Dermis microvascular lymphatic vessel endothelial cell (primary cell): Measurements from ENCODE around the gene MYCN. TPM values are rescaled to one million over a fixed set of nuclear protein-coding genes. Genes with fewer than 3 reads are reported as not detected.
"Not testable (repeated sequence)": the region's sequence is repeated elsewhere in the genome, so short reads cannot be mapped to it uniquely, and the experiment has no call there.

ENCODE experiments used
- DNase-seq, 2 donors: peaks; one replicate each; pipeline versions ENCODE4 v3.0.0 to v3.0.0-alpha.2; 2010; ENCODE audit warnings: low read depth in 2 of 2
- total RNA-seq: library from RNA; depleted of rRNA; stranded (reverse); fragments of >200 nt; gene quantifications from 2 replicates; pipeline ENCODE4 v1.2.1, GENCODE V29; 2014

The MYCN gene
- total RNA-seq, 1 donor from 2014 or later = 3.2 TPM

DNA sequence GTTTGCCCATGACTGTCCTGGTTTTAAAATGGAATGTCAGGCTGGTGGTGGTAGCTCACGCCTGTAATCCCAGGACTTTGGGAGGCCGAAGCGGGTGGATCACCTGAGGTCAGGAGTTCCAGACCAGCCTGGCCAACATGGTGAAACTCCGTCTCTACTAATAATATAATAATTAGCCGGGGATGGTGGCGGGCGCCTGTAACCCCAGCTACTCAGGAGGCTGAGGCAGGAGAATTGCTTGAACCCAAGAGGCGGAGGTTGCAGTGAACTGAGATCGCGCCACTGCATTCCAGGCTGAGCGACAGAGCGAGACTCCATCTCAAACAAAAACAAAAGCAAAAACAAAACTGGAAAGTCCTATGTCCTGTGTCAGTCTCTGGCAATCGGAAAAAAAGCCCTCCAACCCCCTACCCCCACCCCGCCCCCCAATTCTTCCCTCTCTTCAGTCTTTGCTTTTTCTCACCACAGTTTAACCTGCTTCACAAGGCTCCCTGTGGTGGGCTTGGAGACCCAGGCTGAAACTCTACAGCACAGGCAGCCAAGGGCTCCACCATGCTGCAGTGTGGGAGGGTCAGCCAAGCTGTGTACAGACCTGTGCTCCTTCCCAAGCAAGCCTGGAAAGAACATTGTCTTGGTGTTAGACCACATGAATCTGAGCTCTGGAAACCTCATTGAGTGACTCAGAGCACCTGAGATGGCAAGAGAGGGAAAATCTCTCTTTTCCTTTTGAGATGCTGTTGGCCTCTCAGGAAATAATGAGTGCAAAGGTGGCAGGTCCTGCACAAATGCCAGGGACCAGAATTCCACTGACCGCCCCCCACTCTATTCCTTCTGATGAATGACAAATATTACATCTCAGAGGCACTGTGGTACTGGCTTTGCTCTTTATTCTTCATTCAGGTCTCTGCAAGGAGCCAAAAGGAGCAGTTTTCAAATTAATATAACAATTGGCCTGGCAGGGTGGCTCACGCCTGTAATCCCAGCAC lies 16.7 kb downstream of the MYCN start:
- no peak for DNase-seq

DNA sequence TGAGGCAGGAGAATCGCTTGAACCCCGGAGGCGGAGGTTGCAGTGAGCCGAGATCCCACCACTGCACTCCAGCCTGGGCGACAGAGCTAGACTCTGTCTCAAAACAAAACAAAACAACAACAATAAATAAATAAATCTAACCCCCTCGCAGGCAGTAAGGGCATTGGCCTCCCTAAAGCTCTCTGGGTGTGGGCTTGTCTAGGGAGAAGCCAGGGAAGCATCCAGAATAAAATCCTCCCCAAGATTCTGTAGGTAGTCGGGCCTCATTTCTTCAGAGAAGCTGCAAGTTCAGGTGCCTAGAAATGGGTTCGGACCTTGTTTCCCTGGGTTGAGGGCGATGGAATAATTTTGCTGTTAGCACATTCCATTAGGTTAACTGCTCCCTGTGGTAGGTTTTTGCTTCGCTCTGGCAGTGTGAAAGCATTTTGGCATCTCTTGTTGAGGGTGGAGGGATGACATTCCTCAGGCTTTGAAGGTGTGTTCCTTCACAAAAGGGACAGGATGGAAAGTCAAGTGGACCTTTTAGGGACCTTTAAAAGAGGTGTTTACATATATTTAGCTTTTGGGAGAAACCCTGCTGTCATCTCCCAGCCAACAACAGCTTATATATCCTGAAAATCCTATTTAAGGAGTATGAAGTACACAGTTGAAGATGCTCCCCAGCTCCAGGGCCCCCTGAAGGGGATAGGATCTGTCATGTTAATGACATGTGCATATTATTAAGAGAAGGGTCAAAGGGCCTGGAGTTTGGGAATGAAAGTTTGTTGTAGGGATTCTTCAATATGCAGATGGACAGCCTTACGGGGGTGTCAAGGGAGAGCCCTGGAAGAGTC lies 17.7 kb downstream of the MYCN start:
- no peak for DNase-seq

DNA sequence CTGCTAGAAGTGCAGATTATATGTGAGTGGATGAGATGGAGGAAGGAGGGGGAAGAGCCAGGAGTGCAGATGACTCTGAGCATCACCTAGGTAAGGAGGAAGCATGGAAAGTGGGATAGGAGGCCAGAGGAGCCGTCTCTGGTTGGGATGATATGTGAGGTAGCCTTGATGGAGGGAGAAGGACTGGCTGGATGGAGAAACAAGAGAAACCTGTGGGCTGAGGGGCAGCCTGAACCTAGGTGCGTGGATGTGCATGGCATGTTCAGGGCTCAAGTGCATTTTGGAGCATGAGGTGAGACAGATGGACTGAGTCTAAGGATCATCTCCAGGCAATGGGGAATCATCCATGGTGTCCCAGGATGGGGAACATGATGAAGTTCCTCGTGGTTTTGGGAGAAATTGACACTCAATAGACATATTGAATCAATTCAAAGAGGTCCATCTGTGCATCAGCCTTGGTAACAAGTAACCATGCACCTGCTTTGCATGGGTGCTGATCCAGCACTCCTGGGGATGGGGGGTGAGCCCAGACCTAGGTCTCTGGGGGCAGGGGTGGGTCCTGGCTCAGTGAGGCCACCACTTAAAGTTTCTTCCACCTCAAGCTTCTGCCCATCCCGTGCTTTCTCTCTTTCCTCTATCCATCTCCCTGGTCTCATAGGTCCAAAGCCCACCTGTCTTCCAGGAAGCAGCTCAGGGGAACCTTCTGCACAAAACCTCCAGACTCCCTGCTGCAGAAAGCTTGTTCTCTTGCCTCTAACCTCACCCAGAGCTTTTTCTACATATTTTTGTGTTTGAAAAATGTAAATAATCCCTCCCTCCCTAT lies 19.2 kb downstream of the MYCN start:
- DNase-seq = no peak

DNA sequence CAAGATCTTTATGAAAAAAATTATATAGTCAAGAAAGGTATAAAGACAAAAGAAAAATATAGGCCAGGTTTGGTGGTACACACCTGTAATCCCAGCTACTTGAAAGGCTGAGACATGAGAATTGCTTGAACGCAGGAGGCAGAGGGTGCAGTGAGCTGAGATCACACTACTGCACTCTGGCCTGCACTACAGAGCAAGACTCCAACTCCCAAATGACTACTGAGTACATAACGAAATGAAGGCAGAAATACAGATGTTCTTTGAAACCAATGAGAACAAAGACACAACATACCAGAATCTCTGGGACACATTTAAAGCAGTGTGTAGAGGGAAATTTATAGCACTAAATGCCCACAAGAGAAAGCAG lies 19.8 kb downstream of the MYCN start:
- not testable (repeated sequence) for DNase-seq

DNA sequence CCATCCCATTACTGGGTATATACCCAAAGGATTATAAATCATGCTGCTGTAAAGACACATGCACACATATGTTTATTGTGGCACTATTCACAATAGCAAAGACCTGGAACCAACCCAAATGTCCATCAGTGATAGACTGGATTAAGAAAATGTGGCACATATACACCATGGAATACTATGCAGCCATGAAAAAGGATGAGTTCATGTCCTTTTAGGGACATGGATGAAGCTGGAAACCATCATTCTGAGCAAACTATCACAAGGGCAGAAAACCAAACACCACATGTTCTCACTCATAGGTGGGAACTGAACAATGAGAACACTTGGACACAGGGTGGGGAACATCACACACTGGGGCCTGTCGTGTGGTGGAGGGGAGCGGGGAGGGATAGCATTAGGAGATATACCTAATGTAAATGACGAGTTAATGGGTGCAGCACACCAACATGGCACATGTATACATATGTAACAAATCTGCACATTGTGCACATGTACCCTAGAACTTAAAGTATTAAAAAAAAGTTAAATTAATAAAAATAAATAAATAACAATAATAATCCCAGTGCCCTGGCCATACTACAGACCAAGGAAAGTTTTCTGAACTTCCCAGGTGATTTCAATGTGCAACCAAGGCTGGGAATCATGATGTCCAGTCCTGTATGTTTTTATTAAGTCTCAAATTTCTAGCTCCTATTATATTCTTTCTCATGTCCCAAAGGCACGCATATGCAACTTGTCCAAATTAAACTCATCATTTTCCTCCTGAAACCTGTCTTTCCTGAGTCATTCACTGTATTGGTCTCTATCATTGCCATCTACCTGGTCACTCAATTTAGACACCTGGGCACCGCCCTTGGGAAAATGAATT lies 23.0 kb downstream of the MYCN start:
- DNase-seq = not testable (repeated sequence)

DNA sequence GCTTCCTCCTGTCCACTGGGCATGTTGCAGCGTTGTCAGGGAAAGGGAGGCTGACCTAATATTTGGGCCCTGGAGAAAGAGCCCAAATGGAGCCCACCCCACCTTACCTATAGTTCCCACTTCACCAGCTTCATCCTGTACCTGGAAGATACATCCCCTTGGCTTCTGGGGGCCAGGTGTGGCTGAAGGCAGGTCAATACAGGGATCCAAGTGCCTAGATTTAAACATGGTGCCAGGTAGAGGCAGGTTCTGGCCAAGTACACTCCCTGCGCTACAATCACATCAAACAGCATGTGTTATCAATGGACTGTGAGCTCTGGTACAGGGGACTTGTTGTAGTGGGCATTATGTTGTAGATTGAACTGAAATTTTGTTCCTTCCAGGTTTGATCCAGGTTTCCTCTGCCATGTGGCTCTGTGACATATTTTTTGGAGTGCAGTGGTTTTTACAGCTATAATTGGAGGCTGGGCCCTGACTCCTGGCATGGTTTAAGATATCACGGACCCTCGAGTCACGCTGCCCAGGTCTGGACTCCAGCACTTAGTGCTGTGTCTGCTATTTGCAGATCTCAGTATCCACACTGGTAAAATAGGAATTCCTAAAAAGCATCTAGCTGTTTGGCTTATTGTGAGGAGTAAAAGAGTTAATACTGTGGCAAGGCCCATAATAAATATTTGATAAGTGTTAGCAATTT lies 23.8 kb downstream of the MYCN start:
- no peak for DNase-seq

DNA sequence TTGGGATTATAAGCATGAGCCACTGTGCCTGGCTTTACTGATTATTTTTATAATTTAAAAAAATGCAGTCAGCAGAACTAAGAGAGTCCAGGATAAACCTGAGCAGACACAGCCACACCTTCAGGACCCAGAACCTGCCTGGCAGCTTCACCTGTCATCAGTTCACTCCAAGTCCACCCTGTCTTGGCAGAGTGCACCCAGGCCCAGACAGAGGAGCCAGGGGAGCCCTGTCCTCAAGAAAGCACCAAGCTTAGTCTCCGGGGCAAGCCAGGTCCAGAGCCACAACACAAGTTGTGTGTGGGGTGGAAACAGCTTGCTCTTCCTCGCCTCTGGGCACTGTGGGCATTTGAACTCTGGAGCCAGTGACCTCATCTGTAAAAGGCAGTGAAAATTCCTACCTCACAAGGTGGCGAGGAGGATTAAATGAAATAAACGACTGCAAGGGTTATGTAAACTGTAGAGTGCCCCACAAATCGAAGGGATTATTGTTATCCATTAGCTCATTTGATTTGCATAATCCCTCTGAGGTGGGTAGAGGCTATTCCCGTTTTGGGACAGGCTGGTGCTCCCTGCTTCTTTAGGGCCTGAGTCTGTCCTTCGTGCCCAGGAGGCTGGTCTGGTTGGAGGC lies 24.7 kb downstream of the MYCN start:
- DNase-seq = no peak

DNA sequence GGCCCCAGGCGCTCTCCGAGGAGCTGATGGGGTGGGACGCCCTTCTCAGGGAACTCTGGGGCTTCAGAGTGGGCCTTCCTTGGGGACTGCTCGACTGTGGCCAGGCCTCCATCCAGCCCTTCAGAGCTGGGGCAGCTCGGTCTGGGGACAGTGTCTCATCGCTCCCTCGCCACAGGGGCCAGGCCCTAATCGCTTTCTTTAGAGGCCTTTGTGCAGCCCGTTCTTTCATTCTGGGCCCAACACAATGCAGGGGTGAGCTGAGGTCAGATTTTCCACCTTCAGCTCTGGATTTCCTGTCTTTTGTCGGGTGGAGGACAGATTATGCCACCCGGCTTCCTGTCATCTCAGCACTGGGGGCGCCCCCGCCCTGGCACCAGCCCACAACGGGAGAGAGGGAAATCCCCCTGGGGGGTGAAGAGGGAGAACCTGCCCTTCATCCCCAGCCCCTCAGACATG lies 25.2 kb downstream of the MYCN start:
- DNase-seq = peak in 1 of 2 donors; percentile 17

DNA sequence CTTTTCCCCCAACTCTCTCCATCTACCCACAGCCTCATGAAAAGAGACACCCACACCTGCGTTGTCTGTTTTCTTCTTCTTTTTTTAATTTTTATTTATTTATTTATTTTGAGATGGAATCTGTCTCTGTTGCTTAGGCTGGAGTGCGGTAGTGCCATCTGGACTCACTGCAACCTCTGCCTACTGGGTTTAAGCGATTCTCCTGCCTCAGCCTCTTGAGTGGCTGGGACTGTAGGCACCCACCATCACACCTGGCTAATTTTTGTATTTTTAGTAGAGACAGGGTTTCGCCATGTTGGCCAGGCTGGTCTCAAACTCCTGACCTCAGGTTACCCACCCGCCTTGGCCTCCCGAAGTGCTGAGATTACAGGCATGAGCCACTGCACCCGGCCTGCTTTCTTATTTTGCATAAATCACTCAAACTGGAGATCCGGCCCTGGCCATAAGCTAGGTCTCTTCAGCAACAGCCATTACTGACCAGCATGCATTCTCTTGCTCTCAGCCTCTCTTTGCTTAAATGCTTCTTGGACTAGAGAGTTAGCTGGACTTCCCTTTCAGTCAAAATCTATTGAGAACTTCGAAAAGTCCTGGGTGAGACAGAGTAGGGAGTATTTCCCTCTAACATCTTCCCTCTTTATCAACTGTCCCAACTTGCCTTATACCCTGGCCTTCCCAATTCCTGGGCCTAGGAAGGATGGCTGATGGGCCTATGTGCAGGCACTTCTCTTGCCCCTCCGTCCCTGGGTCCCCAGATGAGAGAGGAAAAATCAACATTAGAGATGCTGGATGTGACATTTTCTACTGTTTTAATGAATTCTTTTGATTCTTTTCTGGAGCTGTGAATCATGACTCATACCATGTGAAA lies 27.3 kb downstream of the MYCN start:
- no peak for DNase-seq

DNA sequence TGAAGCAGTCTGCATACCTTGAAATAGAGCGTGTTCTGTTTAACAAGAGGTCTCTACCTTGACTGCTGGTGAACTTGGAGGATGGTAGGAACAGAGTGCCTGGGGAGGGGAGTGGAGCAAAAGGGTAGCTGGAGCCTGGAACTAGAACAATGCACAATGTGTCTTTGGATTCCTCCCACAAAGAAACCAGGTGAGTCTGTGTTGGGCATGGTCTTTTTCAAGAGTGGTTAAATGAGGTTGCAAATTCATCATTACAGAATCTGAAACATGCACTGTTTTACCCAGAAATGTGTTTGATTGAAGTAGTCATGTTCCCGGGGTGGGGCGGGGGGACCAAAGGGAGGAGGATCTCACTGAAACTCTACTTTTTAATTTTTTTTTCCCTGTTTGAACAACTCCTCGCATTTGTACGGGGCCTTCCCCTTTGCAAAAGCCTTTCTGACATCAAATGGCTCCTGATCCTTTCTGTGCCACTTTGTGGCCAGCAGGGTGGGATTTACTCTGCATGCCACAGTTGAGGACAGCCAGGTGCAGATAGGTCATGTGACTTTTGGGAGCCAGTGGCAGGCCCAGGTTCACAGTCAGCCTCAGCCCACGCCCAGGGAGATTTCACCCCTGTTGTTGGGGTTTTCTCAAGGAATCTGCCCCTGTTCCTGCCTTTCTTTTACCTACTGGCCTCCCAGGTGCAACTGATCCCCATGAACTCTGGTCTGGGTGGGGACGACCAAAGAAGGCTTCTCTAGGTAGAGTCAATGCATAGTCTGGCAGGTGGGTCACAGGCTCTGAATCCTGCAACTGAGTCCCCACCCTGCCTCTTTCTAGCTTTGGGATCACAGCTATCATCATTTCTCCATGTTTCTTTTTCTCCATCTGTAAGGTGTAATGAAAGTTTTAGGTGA lies 28.2 kb downstream of the MYCN start:
- no peak for DNase-seq

DNA sequence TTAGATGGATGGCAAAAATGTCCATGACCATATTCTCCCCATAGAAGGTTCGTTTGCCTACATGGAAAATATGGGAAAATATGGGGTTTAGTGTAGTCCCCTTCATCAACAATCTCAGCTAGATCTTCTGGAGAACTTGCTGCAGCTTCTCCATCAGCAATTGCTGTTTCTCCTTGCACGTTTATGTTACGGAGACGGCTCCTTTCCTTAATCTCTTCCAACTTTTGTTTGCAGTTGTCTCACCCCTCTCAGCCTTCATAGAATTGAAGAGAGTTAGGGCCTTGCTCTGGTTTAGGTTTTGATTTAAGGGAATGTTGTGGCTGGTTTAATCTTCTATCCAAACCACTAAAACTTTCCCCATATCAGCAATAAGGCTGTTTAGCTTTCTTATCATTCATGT lies 28.9 kb downstream of the MYCN start:
- no peak for DNase-seq

DNA sequence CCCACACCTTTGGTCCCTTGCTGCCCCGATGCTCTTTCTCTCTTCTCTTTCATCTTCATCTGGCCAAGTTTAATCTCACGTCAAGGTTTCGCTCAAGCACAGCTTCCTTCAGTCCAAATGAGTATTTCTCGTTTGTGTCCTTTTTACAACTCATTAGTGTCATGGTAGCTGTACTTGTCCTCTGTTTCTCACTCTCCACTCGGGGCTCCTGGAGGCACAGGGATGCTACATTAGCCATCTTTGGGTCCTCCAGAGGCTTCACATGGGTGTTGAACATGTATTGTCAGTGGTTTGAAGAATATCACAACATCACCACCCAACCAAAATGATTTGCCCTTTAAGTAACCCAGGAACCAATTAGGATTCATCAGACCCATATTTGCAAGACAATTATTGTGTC lies 30.4 kb downstream of the MYCN start:
- DNase-seq = no peak

DNA sequence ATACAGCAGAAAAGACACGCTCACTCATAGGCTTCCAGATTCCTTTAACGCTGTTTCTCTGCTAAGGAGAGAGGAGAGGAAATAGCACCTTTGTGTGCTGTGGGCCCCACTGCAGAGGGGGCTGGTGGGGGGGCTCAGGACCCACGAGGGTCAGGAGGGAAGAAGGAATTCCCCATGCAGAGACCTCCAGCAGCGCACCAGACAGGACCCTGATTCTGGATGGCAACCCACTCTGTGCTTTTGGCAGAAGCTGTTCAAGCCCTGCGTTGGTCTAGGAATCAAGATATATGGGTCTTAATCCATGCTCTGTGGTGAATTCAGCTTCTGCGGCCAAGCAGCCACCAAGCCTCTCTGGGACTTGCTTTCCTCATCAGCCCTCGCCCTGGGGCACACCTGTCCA lies 31.0 kb downstream of the MYCN start:
- no peak for DNase-seq

DNA sequence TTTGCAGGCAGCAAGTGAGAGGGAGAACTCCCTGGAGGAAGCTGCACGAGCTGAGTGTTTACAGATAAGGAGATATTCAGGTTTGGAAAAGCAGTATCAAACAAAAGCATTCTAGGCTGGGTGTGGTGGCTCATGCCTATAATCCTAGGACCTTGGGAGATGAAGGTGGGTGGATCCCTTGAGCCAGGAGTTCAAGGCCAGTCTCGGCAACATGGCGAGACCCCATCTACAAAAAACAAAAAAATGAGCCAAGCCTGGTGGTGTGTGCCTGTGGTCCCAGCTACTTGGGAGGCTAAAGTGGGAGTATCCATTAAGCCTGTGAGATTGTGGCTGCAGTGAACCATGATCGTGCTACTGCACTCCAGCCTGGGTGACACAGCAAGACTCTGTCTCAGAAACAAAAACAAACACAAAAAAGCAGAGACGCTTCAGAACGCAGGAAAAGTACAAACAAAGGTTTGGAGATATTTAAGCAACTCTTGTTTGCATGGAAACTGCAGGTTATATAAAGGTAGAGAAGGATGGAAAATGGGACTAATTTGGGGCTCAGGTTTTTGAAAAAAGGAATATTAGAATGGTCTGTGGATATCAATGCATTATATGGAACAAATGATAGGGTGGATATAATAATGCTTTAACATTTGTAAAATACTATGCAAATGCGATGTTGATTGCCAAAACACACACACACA lies 31.6 kb downstream of the MYCN start:
- DNase-seq = no peak

DNA sequence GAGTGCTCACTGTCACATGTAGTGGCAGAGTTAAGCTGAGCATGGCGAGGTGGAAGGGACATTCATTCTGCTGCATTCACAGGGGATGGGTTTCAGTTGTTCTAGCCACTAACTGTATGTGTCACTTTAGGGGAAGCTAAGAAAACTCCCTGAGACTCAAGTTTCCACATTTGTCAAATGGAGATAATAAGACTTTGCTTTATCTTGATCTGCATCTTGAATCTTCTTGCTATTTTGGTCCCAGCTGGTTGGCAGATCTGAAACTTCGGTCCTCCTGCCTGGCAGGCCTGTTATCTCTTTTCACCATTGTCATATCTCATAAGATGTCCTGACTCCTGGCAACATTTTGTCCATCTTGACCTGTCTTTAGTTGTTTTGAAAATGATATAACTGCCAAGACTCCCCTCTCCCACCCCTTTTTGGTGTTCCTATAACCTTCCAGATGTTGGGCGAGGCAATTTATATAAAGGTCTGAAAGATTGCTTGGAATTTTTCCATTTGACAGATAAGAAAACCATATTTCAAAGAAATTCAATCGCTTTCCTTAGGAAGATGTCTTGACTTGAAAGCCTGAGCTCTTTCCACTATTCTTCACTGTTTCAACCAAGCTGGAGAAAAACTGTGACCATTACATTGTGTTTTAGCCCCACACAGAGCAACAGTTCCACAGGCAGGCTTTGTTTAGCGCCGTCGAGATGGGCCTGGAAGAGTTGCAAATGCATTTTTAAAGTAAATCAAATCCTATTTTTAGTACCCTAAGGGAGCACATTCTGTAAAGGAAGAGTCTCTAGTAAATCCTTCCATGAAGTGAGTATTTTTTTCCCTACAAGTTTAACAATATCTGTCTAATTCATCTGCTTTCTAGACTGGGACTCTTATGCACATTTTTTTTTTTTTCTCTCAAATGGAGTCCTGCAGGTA lies 33.4 kb downstream of the MYCN start:
- DNase-seq = no peak
